Loucy (cell line): ENCODE results near the gene PLXNA4.

Source experiments
- H2AFZ ChIP-seq: fragments of 200-600 bp; sonication (generic); 2 replicates; pipeline ENCODE4 v1.6.0; 2016; ENCODE audit warnings: antibody characterized with exemption, mild to moderate bottlenecking, low read length, moderate library complexity
- H3F3A ChIP-seq: fragments of 200-600 bp; 2 replicates; pipeline ENCODE4 v1.6.0; 2016; ENCODE audit warnings: antibody characterized with exemption, low read depth, mild to moderate bottlenecking
- H3K27me3 ChIP-seq: fragments of 200-600 bp; sonication (generic); 2 replicates; pipeline ENCODE4 v1.6.1; 2014; ENCODE audit warnings: low read length, mild to moderate bottlenecking; ENCODE audit not compliant: insufficient read depth, poor library complexity, severe bottlenecking
- H3K36me3 ChIP-seq: fragments of 200-600 bp; sonication (generic); 2 replicates; pipeline ENCODE4 v1.6.1; 2016; ENCODE audit warnings: low read length; ENCODE audit not compliant: insufficient read depth
- H3K4me1 ChIP-seq: fragments of 200-600 bp; sonication (generic); 2 replicates; pipeline ENCODE4 v1.5.1; 2014; ENCODE audit warnings: low read length, mild to moderate bottlenecking; ENCODE audit not compliant: insufficient read depth, poor library complexity, severe bottlenecking
- H3K4me2 ChIP-seq: fragments of 200-600 bp; sonication (generic); 2 replicates; pipeline ENCODE4 v1.6.0; 2014; ENCODE audit warnings: antibody characterized with exemption, low read length, low read depth, mild to moderate bottlenecking; ENCODE audit not compliant: poor library complexity, severe bottlenecking
- H3K4me3 ChIP-seq: fragments of 200-600 bp; sonication (generic); 2 replicates; pipeline ENCODE4 v1.5.1; 2014; ENCODE audit warnings: low read length, mild to moderate bottlenecking, mixed read lengths; ENCODE audit not compliant: poor library complexity, severe bottlenecking
- H3K79me2 ChIP-seq: fragments of 200-600 bp; sonication (generic); 2 replicates; pipeline ENCODE4 v1.6.1; 2014; ENCODE audit warnings: low read length; ENCODE audit not compliant: insufficient read depth
- H3K9ac ChIP-seq: fragments of 200-600 bp; sonication (generic); 2 replicates; pipeline ENCODE4 v1.6.0; 2014; ENCODE audit warnings: mild to moderate bottlenecking, low read depth, low read length, moderate library complexity; ENCODE audit not compliant: poor library complexity, severe bottlenecking
- H3K9me2 ChIP-seq: fragments of 200-600 bp; sonication (generic); replicated peaks from 2 replicates; pipeline ENCODE4 v1.6.1; 2016; ENCODE audit warnings: low read depth, low read length, mixed read lengths
- H3K9me3 ChIP-seq: fragments of 200-600 bp; sonication (generic); 2 replicates; pipeline ENCODE4 v1.6.1; 2014; ENCODE audit warnings: mild to moderate bottlenecking, antibody characterized with exemption, low read length, low read depth; ENCODE audit not compliant: insufficient read depth
- H4K20me1 ChIP-seq: fragments of 200-600 bp; sonication (generic); 2 replicates; pipeline ENCODE4 v1.6.0; 2014; ENCODE audit warnings: antibody characterized with exemption, low read length, mild to moderate bottlenecking; ENCODE audit not compliant: insufficient read depth, poor library complexity, severe bottlenecking
- CTCF ChIP-seq: fragments of 200-600 bp; sonication (generic); conservative IDR thresholded peaks from 2 replicates; pipeline ENCODE4 v1.5.1; 2014; ENCODE audit warnings: mild to moderate bottlenecking, antibody characterized with exemption, low read length
- EZH2phosphoT487 ChIP-seq: fragments of 200-600 bp; IDR thresholded peaks from 2 replicates; pipeline ENCODE4 v1.6.1; 2018; ENCODE audit warnings: antibody characterized with exemption, mild to moderate bottlenecking, moderate library complexity, borderline replicate concordance

The PLXNA4 gene

GRCh38 chr7:132414857-132415256, 161.4 kb downstream of the PLXNA4 start:
- Histone ChIP-seq H3K9me2 (no peaks in the 10 kb centered on the region), H3K4me1 (no peaks in the 10 kb centered on the region), H3K36me3 (no peaks in the 10 kb centered on the region), H2AFZ (no peak overlapping the region), H3K4me3 (no peak overlapping the region), H3K9ac (no peak overlapping the region), H3F3A (no peaks in the 10 kb centered on the region), H3K79me2 (no peaks in the 10 kb centered on the region), H3K9me3 (no peaks in the 10 kb centered on the region), H3K4me2 (no peak overlapping the region), H4K20me1 (no peaks in the 10 kb centered on the region), H3K27me3 (no peaks in the 10 kb centered on the region)
- no peak for TF ChIP-seq CTCF
- no peak for TF ChIP-seq EZH2phosphoT487

GRCh38 chr7:132412435-132412834, 163.8 kb downstream of the PLXNA4 start:
- Histone ChIP-seq H3K4me2 (no peak overlapping the region), H4K20me1 (no peaks in the 10 kb centered on the region), H3K79me2 (no peaks in the 10 kb centered on the region), H3K9me2 (no peaks in the 10 kb centered on the region), H3K4me1 (no peaks in the 10 kb centered on the region), H2AFZ (no peak overlapping the region), H3K4me3 (no peak overlapping the region), H3K9me3 (no peaks in the 10 kb centered on the region), H3K27me3 (no peaks in the 10 kb centered on the region), H3K9ac (no peak overlapping the region), H3F3A (no peaks in the 10 kb centered on the region), H3K36me3 (no peaks in the 10 kb centered on the region)
- no peak for TF ChIP-seq CTCF
- TF ChIP-seq EZH2phosphoT487 = no peak

- Histone ChIP-seq H3K27me3 (no peaks in the 10 kb centered on the region), H4K20me1 (no peaks in the 10 kb centered on the region), H3K4me2 (no peak overlapping the region), H3K9me2 (no peaks in the 10 kb centered on the region), H3K4me3 (no peak overlapping the region), H3K79me2 (no peaks in the 10 kb centered on the region), H3K4me1 (no peaks in the 10 kb centered on the region), H3F3A (no peaks in the 10 kb centered on the region), H2AFZ (no peak overlapping the region), H3K9me3 (no peaks in the 10 kb centered on the region), H3K9ac (no peak overlapping the region), H3K36me3 (no peaks in the 10 kb centered on the region)
- no peak for TF ChIP-seq EZH2phosphoT487
- TF ChIP-seq CTCF = no peak
These were observed 165.3 kb downstream of the PLXNA4 start for GRCh38 chr7:132410861-132411541.
